Measurements from ENCODE around the gene SAMD11. TPM values are rescaled to one million over a fixed set of nuclear protein-coding genes. Genes with fewer than 3 reads are reported as not detected.
"Not testable (repeated sequence)": the region's sequence is repeated elsewhere in the genome, so short reads cannot be mapped to it uniquely, and the experiment has no call there.

SAMD11 gene
- total RNA-seq, 1 donor from 2014 or later: 13.9 TPM

- no peak for DNase-seq (ENCODE audit: low spot score)
These were observed 51.1 kb downstream of the SAMD11 start for GRCh38 chr1:974687-975328.

GRCh38 chr1:975365-975764 is 51.6 kb downstream of the SAMD11 start:
- no peak for DNase-seq (ENCODE audit: low spot score)

- DNase-seq (ENCODE audit: low spot score): no peak
These were observed 52.4 kb downstream of the SAMD11 start for GRCh38 chr1:975896-976683.

- not testable (repeated sequence) for DNase-seq (ENCODE audit: low spot score)
These were observed 53.1 kb downstream of the SAMD11 start for GRCh38 chr1:976791-977190.

GRCh38 chr1:978069-978834 is 54.5 kb downstream of the SAMD11 start:
- no peak for DNase-seq (ENCODE audit: low spot score)

- DNase-seq (ENCODE audit: low spot score): no peak
These were observed 55.4 kb downstream of the SAMD11 start for GRCh38 chr1:978835-979743.

GRCh38 chr1:979744-980072 is 56.0 kb downstream of the SAMD11 start:
- no peak for DNase-seq (ENCODE audit: low spot score)

GRCh38 chr1:980137-980571 is 56.4 kb downstream of the SAMD11 start:
- no peak for DNase-seq (ENCODE audit: low spot score)

- no peak for DNase-seq (ENCODE audit: low spot score)
These were observed 57.1 kb downstream of the SAMD11 start for GRCh38 chr1:980602-981395.

GRCh38 chr1:981491-981954 is 57.8 kb downstream of the SAMD11 start:
- DNase-seq (ENCODE audit: low spot score): no peak

GRCh38 chr1:981955-982558 is 58.3 kb downstream of the SAMD11 start, which contains the start of gene PERM1:
Gene PERM1 (minus strand): TSS chr1:982093. CDS start chr1:981029, 1,064 bp downstream.
- no peak for DNase-seq (ENCODE audit: low spot score)

GRCh38 chr1:982765-983436 is 59.2 kb downstream of the SAMD11 start:
- DNase-seq (ENCODE audit: low spot score): no peak

- no peak for DNase-seq (ENCODE audit: low spot score)
These were observed 60.2 kb downstream of the SAMD11 start for GRCh38 chr1:983798-984475.

GRCh38 chr1:984476-984814 is 60.7 kb downstream of the SAMD11 start:
- no peak for DNase-seq (ENCODE audit: low spot score)

GRCh38 chr1:985126-985525 is 61.4 kb downstream of the SAMD11 start:
- no peak for DNase-seq (ENCODE audit: low spot score)

GRCh38 chr1:988061-988460 is 64.3 kb downstream of the SAMD11 start:
- not testable (repeated sequence) for DNase-seq (ENCODE audit: low spot score)

- not testable (repeated sequence) for DNase-seq (ENCODE audit: low spot score)
These were observed 67.6 kb downstream of the SAMD11 start for GRCh38 chr1:991275-991674.

GRCh38 chr1:991895-992294 is 68.2 kb downstream of the SAMD11 start:
- DNase-seq (ENCODE audit: low spot score): no peak

- no peak for DNase-seq (ENCODE audit: low spot score)
These were observed 68.6 kb downstream of the SAMD11 start for GRCh38 chr1:992362-992761.
